ENCODE measurements around the gene TFF2. TPM values are rescaled to one million over a fixed set of nuclear protein-coding genes. Genes with fewer than 3 reads are reported as not detected.

TFF2 gene, protein sequence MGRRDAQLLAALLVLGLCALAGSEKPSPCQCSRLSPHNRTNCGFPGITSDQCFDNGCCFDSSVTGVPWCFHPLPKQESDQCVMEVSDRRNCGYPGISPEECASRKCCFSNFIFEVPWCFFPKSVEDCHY
- not detected in 5 replicates for total RNA-seq (2022; extraction: Qiagen RNA extraction; ENCODE audit: low read depth)

DNA sequence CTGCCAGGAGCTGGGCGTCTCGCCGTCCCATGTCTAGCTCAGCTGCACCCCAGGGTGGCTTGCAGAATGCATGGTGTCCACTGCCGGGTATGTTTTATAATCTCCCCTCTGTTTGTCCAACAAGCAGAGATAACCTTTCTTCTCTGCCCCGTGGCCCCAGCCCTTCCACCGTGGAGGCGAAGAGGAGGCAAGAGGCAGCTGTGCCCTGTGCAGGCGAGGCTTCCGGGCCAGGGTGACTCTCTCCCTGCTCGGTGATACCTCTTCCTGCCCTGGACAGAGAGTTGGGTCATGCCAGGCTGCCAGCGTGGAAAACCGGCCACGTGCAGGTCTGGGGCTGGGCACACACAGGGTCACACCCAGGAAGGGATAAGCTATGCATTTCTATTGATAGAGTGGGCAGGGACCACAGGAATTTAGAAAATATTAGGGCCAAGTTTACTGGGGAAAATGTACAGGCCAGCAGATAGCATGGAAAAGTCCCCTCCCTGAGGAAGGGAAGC, at the start of gene TFF2:
Gene TFF2, minus strand, starts transcription at position 68 of the 500 bp plus-strand sequence. Its CDS starts 37 bp downstream, at position 31.

GRCh38 chr21:42395905-42396651, 45.3 kb upstream of the TFF2 start, which contains the start of gene TMPRSS3:
TMPRSS3 (minus strand) TSS chr21:42396052; CDS start chr21:42395417, 635 bp downstream.

DNA sequence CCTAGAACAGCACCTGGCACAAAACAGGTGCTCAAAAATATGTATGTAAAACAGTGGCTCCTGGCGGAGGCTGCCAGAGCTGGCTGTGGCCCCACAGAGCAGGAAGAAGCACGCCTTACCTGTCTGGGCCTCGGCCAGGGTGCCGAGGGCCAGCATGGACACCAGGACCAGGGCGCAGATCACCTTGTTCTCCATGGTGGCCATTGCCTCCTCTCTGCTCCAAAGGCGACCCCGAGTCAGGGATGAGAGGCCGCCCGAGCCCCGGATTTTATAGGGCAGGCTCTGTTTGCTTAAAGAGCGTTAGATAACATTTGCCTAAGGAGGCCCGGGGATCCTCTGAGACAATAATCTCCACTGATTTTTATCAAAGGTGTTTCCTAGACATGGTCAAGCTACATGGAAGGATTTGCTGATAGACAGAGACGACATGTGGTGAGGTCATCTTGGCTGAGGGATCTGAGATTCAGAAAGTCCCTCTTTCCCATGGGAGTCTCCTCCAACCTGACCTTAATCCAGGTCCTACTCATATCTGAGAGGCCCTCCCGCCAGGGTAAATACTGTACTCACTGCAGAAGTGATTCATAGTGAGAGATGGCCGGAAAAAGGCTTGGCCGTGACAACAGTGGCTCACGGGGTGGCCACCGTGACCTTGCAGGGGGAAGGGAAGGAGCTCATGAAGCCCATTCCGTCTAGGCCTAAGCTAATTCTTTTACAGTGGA, 15.7 kb upstream of the TFF2 start, which contains the start of gene TFF1:
Gene TFF1, minus strand, starts transcription at position 244 of the 719 bp plus-strand sequence. Its CDS starts 40 bp downstream, at position 204.

GRCh38 chr21:42315296-42315891, 35.4 kb downstream of the TFF2 start, which contains the start of gene TFF3:
TFF3 (minus strand) TSS chr21:42315409; CDS start chr21:42315374, 35 bp downstream.

Other genes with a start within 250 kb of the TFF2 start
- 2.3 to 3.3 TPM (median 2.9 TPM) in 5 replicates for gene ABCG1, start 131.9 kb downstream of the TFF2 start, total RNA-seq (2022; extraction: Qiagen RNA extraction; ENCODE audit: low read depth)
- gene TFF3, start 35.6 kb downstream of the TFF2 start, total RNA-seq (2022; extraction: Qiagen RNA extraction; ENCODE audit: low read depth), result not detected in 5 replicates
- 20.3 to 28.6 TPM (median 25.3 TPM) in 5 replicates for gene TFF1, start 15.5 kb upstream of the TFF2 start, total RNA-seq (2022; extraction: Qiagen RNA extraction; ENCODE audit: low read depth)
- gene TMPRSS3, start 45.1 kb upstream of the TFF2 start, total RNA-seq (2022; extraction: Qiagen RNA extraction; ENCODE audit: low read depth), result 0.15 to 0.24 TPM (median 0.21 TPM) in 5 replicates
- gene UBASH3A, start 52.9 kb upstream of the TFF2 start, total RNA-seq (2022; extraction: Qiagen RNA extraction; ENCODE audit: low read depth), result 0.09 to 0.28 TPM (median 0.18 TPM) in 5 replicates
- gene RSPH1, start 145.2 kb upstream of the TFF2 start, total RNA-seq (2022; extraction: Qiagen RNA extraction; ENCODE audit: low read depth), result 0.34 to 1.3 TPM (median 0.67 TPM) in 5 replicates
- gene SLC37A1, start 162.9 kb upstream of the TFF2 start, total RNA-seq (2022; extraction: Qiagen RNA extraction; ENCODE audit: low read depth), result 2.6 to 4.1 TPM (median 3.8 TPM) in 5 replicates